Measurements from ENCODE around the gene C3. TPM values are rescaled to one million over a fixed set of nuclear protein-coding genes. Genes with fewer than 3 reads are reported as not detected.
"Not testable (repeated sequence)": the region's sequence is repeated elsewhere in the genome, so short reads cannot be mapped to it uniquely, and the experiment has no call there.

The C3 gene
- total RNA-seq, 6 donors from 2014 or later: 461 to 1,221 (median 854) TPM

GRCh38 chr19:6662702-6663101, 57.7 kb downstream of the C3 start:
- no peaks in the 10 kb centered on the region for H3K9me3 ChIP-seq
- DNase-seq (no peak), ATAC-seq (ENCODE audit: low FRiP score in 2 of 2) (no peak)
- H3K36me3 ChIP-seq: no peaks in the 10 kb centered on the region
- TF ChIP-seq POLR2AphosphoS5 (IDR thresholded peaks at IDR 0.05) (no peak), EP300 (IDR thresholded peaks at IDR 0.05) (no peak), POLR2A (IDR thresholded peaks at IDR 0.05) (no peak)
- TF ChIP-seq, protein P1, sequence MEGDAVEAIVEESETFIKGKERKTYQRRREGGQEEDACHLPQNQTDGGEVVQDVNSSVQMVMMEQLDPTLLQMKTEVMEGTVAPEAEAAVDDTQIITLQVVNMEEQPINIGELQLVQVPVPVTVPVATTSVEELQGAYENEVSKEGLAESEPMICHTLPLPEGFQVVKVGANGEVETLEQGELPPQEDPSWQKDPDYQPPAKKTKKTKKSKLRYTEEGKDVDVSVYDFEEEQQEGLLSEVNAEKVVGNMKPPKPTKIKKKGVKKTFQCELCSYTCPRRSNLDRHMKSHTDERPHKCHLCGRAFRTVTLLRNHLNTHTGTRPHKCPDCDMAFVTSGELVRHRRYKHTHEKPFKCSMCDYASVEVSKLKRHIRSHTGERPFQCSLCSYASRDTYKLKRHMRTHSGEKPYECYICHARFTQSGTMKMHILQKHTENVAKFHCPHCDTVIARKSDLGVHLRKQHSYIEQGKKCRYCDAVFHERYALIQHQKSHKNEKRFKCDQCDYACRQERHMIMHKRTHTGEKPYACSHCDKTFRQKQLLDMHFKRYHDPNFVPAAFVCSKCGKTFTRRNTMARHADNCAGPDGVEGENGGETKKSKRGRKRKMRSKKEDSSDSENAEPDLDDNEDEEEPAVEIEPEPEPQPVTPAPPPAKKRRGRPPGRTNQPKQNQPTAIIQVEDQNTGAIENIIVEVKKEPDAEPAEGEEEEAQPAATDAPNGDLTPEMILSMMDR (IDR thresholded peaks at IDR 0.05): no peak
- WGBS, 2 donors: 67 to 79% methylated on average over 5 of the region's 5 CpGs
- H3K27ac ChIP-seq: no peak overlapping the region
- H3K4me3 ChIP-seq: no peak overlapping the region
- peaks cover 0 to 7% (median 4%) of the 10 kb centered on the region in 4 donors for H3K27me3 ChIP-seq
- peaks cover 0 to 13% (median 4%) of the 10 kb centered on the region in 4 donors for H3K4me1 ChIP-seq

- H3K36me3 ChIP-seq; H3K4me1 ChIP-seq; DNase-seq; H3K9me3 ChIP-seq; H3K27me3 ChIP-seq; H3K27ac ChIP-seq; ATAC-seq (ENCODE audit: low FRiP score in 2 of 2); H3K4me3 ChIP-seq: not testable (repeated sequence)
- 26% methylated on average over 9 to 10 of the region's 10 CpGs for WGBS, 2 donors
Observed at GRCh38 chr19:6661509-6662244, 58.8 kb downstream of the C3 start.

GRCh38 chr19:6660930-6661329, 59.5 kb downstream of the C3 start:
- peaks cover 0 to 7% (median 4%) of the 10 kb centered on the region in 4 donors for H3K27me3 ChIP-seq
- no peak overlapping the region for H3K27ac ChIP-seq
- TF ChIP-seq POLR2AphosphoS5 (IDR thresholded peaks at IDR 0.05): no peak
- TF ChIP-seq, protein P1 (IDR thresholded peaks at IDR 0.05): no peak
- no peak for TF ChIP-seq POLR2A (IDR thresholded peaks at IDR 0.05)
- no peak for TF ChIP-seq EP300 (IDR thresholded peaks at IDR 0.05)
- H3K4me3 ChIP-seq: no peak overlapping the region
- no peaks in the 10 kb centered on the region for H3K36me3 ChIP-seq
- no peaks in the 10 kb centered on the region for H3K9me3 ChIP-seq
- H3K4me1 ChIP-seq: peaks cover 0 to 9% (median 4%) of the 10 kb centered on the region in 4 donors
- ATAC-seq (ENCODE audit: low FRiP score in 2 of 2): peak in 1 of 2 donors; percentile 38
- DNase-seq: no peak
- WGBS, 2 donors: 28 to 32% methylated on average over 8 to 20 of the region's 20 CpGs

- not testable (repeated sequence) for H3K4me3 ChIP-seq; H3K4me1 ChIP-seq; H3K36me3 ChIP-seq; H3K9me3 ChIP-seq; DNase-seq; H3K27ac ChIP-seq; ATAC-seq (ENCODE audit: low FRiP score in 2 of 2); H3K27me3 ChIP-seq
- WGBS, 2 donors: 52 to 71% methylated on average over 9 of the region's 9 CpGs
Observed at GRCh38 chr19:6656390-6656789, 64.1 kb downstream of the C3 start.

DNA sequence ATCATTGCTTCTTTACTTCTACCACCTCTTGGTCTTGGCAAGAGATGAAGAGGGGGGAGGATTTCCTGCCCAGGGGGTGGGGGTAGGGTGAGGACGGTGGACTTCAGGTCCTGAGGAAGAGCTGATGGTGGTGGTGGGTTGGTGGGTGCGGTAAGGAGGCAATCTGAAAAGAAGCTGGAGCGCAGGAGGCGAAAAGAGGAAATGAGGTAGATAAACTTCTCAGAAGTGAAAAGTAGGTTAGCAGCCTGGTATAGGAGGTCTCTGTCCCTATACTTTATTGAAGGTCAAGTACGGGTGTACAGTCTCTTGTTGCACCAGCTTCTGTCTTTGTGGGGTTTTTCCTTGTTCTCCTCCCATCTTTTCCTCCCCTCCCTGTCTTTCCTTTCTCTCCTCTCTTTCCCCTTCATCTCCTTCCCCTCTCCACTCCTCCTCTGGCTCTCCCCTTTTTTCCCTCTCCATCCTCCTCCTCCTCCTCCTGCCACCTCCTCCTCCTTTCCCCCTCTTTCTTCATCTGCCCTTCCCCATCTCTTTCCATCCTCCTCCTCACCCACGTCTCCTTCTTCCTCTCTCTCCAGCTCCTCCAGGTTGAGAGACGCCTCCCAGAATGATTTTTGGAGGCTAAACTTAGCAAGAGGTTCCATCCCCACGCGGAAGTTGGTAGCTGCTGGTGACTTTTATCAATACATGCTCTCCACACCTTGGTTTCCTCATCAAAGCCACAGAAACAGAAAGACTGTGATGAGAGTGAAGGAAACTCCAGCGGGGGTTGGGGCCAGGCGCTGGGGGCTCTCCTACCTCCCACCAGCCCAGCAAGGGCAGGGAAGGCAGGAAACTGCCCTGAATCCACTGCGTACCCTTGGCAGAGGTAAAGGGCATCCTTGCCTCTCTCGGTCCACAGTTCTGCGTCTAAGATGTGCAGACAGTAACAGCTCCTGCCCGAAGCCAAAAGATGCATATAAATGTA, 65.8 kb downstream of the C3 start:
- 41 to 46% methylated on average over 14 to 15 of the region's 15 CpGs for WGBS, 2 donors
- ATAC-seq (ENCODE audit: low FRiP score in 2 of 2) (no peak), DNase-seq (no peak)
- no peak overlapping the region for H3K27ac ChIP-seq
- H3K9me3 ChIP-seq: no peaks in the 10 kb centered on the region
- H3K36me3 ChIP-seq: no peaks in the 10 kb centered on the region
- H3K4me1 ChIP-seq: no peaks in the 10 kb centered on the region
- no peak overlapping the region for H3K4me3 ChIP-seq
- TF ChIP-seq, protein P1 (IDR thresholded peaks at IDR 0.05): no peak
- TF ChIP-seq POLR2AphosphoS5 (IDR thresholded peaks at IDR 0.05): peak in 1 of 2 donors; percentile 40
- peaks cover 0 to 2% (median under 1%) of the 10 kb centered on the region in 4 donors for H3K27me3 ChIP-seq

Data from upper lobe of left lung (tissue), 6 donors.